Measurements from ENCODE around the gene WNT5A.

WNT5A gene

GRCh38 chr3:55449527-55449926, 37.6 kb downstream of the WNT5A start:
- no CpG with 5 or more reads among the region's 1 CpG for WGBS, 2 donors (ENCODE audit: extremely low coverage in 2 of 2, insufficient read length in 2 of 2, insufficient replicate concordance in 1 of 2)
- H3K14ac ChIP-seq (ENCODE audit: low read length), result no peak overlapping the region
- H3K9me3 ChIP-seq (replicated peaks in 1 of 2; ENCODE audit: control insufficient read depth in 2 of 2, insufficient read depth in 1 of 2, low read depth in 1 of 2, low read length in 2 of 2), result no peaks in the 10 kb centered on the region
- no peak overlapping the region for H2BK12ac ChIP-seq (ENCODE audit: low read length)
- no peak overlapping the region for H3K4me2 ChIP-seq (ENCODE audit: insufficient read depth, low read length, poor library complexity, severe bottlenecking)
- no peak overlapping the region for H4K8ac ChIP-seq (ENCODE audit: low read depth, low read length)
- no peak overlapping the region for H2BK5ac ChIP-seq (ENCODE audit: low read length)
- H3K4ac ChIP-seq (ENCODE audit: low read length), result no peak overlapping the region
- H2AFZ ChIP-seq (ENCODE audit: low read length), result no peak overlapping the region
- no peak overlapping the region for H2BK120ac ChIP-seq (ENCODE audit: low read depth, low read length)
- no peak overlapping the region for H3K4me3 ChIP-seq (ENCODE audit: low read length in 2 of 2)
- H3K9ac ChIP-seq (ENCODE audit: low read depth, low read length, poor library complexity), result no peak overlapping the region
- H3K18ac ChIP-seq (ENCODE audit: low read length), result no peak overlapping the region
- no peak overlapping the region for H3K23ac ChIP-seq (ENCODE audit: low read depth, low read length, poor library complexity)
- DNase-seq (ENCODE audit: low spot score), result no peak
- no peaks in the 10 kb centered on the region for H3K36me3 ChIP-seq (replicated peaks in 1 of 2; ENCODE audit: control insufficient read depth in 2 of 2, insufficient read depth in 2 of 2, low read length in 2 of 2)
- H3K27ac ChIP-seq (replicated peaks; ENCODE audit: low read length), result no peak overlapping the region
- H2BK15ac ChIP-seq (ENCODE audit: low read length), result no peak overlapping the region
- no peak overlapping the region for H4K91ac ChIP-seq (ENCODE audit: low read depth, low read length, poor library complexity)
- peaks cover 0 to 4% of the 10 kb centered on the region in 2 donors for H3K4me1 ChIP-seq (ENCODE audit: control insufficient read depth in 2 of 2, insufficient read depth in 1 of 2, low read depth in 1 of 2, low read length in 2 of 2)
- no peaks in the 10 kb centered on the region for H3K79me1 ChIP-seq (ENCODE audit: low read depth, low read length)
- H3K27me3 ChIP-seq (ENCODE audit: control insufficient read depth in 3 of 3, insufficient read depth in 3 of 3, low read depth in 1 of 3, low read length in 3 of 3), result no peaks in the 10 kb centered on the region
- H2AK5ac ChIP-seq (ENCODE audit: low read depth, low read length), result no peak overlapping the region

DNA sequence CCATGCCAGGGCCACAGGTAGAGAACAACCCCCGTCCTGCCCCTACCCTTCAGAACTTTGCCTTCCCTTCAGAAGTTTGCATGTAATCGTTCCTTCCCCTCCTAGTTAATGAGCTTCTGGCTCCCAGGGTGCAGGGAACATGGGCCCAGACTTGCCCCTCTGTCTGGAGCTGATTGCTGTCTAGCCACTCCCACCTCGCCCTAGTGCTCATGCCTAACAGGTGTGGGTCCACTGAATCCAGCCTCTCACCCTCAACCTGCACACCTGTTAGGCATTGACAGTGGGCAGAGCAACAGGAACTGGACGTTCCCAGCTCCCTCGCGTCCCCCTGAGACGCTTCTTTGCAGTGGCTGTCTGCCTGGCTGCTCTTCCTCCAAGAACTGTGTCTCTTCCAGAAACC, 40.3 kb downstream of the WNT5A start:
- H3K14ac ChIP-seq (ENCODE audit: low read length), result no peak overlapping the region
- H3K79me1 ChIP-seq (ENCODE audit: low read depth, low read length), result no peaks in the 10 kb centered on the region
- no peaks in the 10 kb centered on the region for H3K36me3 ChIP-seq (replicated peaks in 1 of 2; ENCODE audit: control insufficient read depth in 2 of 2, insufficient read depth in 2 of 2, low read length in 2 of 2)
- DNase-seq (ENCODE audit: low spot score), result no peak
- H3K27me3 ChIP-seq (ENCODE audit: control insufficient read depth in 3 of 3, insufficient read depth in 3 of 3, low read depth in 1 of 3, low read length in 3 of 3), result no peaks in the 10 kb centered on the region
- H3K27ac ChIP-seq (replicated peaks; ENCODE audit: low read length), result no peak overlapping the region
- H2BK5ac ChIP-seq (ENCODE audit: low read length), result no peak overlapping the region
- no peaks in the 10 kb centered on the region for H3K4me1 ChIP-seq (ENCODE audit: control insufficient read depth in 2 of 2, insufficient read depth in 1 of 2, low read depth in 1 of 2, low read length in 2 of 2)
- no peak overlapping the region for H2BK120ac ChIP-seq (ENCODE audit: low read depth, low read length)
- no peak overlapping the region for H4K91ac ChIP-seq (ENCODE audit: low read depth, low read length, poor library complexity)
- no peaks in the 10 kb centered on the region for H3K9me3 ChIP-seq (replicated peaks in 1 of 2; ENCODE audit: control insufficient read depth in 2 of 2, insufficient read depth in 1 of 2, low read depth in 1 of 2, low read length in 2 of 2)
- whole genome bisulfite sequencing, 2 donors (ENCODE audit: extremely low coverage in 2 of 2, insufficient read length in 2 of 2, insufficient replicate concordance in 1 of 2), result no CpG with 5 or more reads among the region's 7 CpGs
- H4K8ac ChIP-seq (ENCODE audit: low read depth, low read length), result no peak overlapping the region
- H3K4me3 ChIP-seq (ENCODE audit: low read length in 2 of 2), result no peak overlapping the region
- no peak overlapping the region for H3K9ac ChIP-seq (ENCODE audit: low read depth, low read length, poor library complexity)
- H2BK12ac ChIP-seq (ENCODE audit: low read length), result no peak overlapping the region
- H3K4me2 ChIP-seq (ENCODE audit: insufficient read depth, low read length, poor library complexity, severe bottlenecking), result no peak overlapping the region
- no peak overlapping the region for H2AK5ac ChIP-seq (ENCODE audit: low read depth, low read length)
- H3K18ac ChIP-seq (ENCODE audit: low read length), result no peak overlapping the region
- no peak overlapping the region for H2AFZ ChIP-seq (ENCODE audit: low read length)
- no peak overlapping the region for H3K23ac ChIP-seq (ENCODE audit: low read depth, low read length, poor library complexity)
- H2BK15ac ChIP-seq (ENCODE audit: low read length), result no peak overlapping the region
- no peak overlapping the region for H3K4ac ChIP-seq (ENCODE audit: low read length)

DNA sequence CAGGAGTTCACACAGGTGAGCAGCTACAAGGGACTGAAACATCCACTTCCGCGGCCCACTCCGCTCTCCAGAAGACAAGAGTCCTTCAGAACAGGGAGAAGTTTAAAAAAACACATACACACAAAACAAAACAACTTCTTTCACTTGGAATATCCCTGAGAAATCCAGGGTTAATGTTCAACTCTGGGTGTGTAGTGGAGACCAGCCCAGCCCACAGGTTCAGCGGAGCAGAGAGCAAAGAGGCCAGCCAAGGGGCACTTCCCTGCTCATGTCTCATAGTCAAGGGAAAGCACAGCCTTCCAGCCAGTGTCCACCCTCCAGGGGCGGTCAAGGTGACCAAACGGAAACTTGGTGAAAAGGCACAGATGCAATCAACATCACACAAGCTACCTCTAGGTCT, 41.6 kb downstream of the WNT5A start:
- H3K4me3 ChIP-seq (ENCODE audit: low read length in 2 of 2), result no peak overlapping the region
- no peak overlapping the region for H3K27ac ChIP-seq (replicated peaks; ENCODE audit: low read length)
- no peak overlapping the region for H2BK120ac ChIP-seq (ENCODE audit: low read depth, low read length)
- no peak overlapping the region for H3K4ac ChIP-seq (ENCODE audit: low read length)
- no peak overlapping the region for H2AK5ac ChIP-seq (ENCODE audit: low read depth, low read length)
- H3K14ac ChIP-seq (ENCODE audit: low read length), result no peak overlapping the region
- H3K18ac ChIP-seq (ENCODE audit: low read length), result no peak overlapping the region
- H4K8ac ChIP-seq (ENCODE audit: low read depth, low read length), result no peak overlapping the region
- no peak overlapping the region for H2BK15ac ChIP-seq (ENCODE audit: low read length)
- H3K27me3 ChIP-seq (ENCODE audit: control insufficient read depth in 3 of 3, insufficient read depth in 3 of 3, low read depth in 1 of 3, low read length in 3 of 3), result no peaks in the 10 kb centered on the region
- no CpG with 5 or more reads among the region's 6 CpGs for WGBS, 2 donors (ENCODE audit: extremely low coverage in 2 of 2, insufficient read length in 2 of 2, insufficient replicate concordance in 1 of 2)
- H2BK5ac ChIP-seq (ENCODE audit: low read length), result no peak overlapping the region
- no peak overlapping the region for H2BK12ac ChIP-seq (ENCODE audit: low read length)
- H3K9ac ChIP-seq (ENCODE audit: low read depth, low read length, poor library complexity), result no peak overlapping the region
- H3K23ac ChIP-seq (ENCODE audit: low read depth, low read length, poor library complexity), result no peak overlapping the region
- no peak overlapping the region for H3K4me2 ChIP-seq (ENCODE audit: insufficient read depth, low read length, poor library complexity, severe bottlenecking)
- H2AFZ ChIP-seq (ENCODE audit: low read length), result no peak overlapping the region
- H3K9me3 ChIP-seq (replicated peaks in 1 of 2; ENCODE audit: control insufficient read depth in 2 of 2, insufficient read depth in 1 of 2, low read depth in 1 of 2, low read length in 2 of 2), result no peaks in the 10 kb centered on the region
- H3K36me3 ChIP-seq (replicated peaks in 1 of 2; ENCODE audit: control insufficient read depth in 2 of 2, insufficient read depth in 2 of 2, low read length in 2 of 2), result no peaks in the 10 kb centered on the region
- DNase-seq (ENCODE audit: low spot score), result no peak
- peaks cover 0 to under 1% of the 10 kb centered on the region in 2 donors for H3K4me1 ChIP-seq (ENCODE audit: control insufficient read depth in 2 of 2, insufficient read depth in 1 of 2, low read depth in 1 of 2, low read length in 2 of 2)
- no peak overlapping the region for H4K91ac ChIP-seq (ENCODE audit: low read depth, low read length, poor library complexity)
- no peaks in the 10 kb centered on the region for H3K79me1 ChIP-seq (ENCODE audit: low read depth, low read length)

DNA sequence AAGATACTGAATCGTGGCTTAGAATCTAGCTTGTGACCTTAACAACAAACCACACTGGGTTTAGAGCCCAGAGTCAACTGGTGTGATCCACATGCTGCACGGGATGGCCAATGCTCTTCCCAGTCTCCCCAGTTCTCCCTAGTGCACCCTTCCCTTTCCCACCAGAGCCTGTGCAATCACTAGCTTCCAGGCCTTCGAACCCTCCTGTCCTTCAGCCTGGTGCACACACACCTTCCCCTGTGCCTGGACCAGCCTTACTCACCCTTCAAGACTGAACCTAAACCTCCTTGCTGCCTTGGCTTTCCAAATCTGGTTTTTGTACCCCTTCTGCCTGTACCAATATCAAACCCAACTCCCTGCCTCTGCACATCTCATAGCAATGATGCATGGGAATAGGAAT, 43.8 kb downstream of the WNT5A start:
- H3K23ac ChIP-seq (ENCODE audit: low read depth, low read length, poor library complexity), result no peak overlapping the region
- no peak overlapping the region for H3K4ac ChIP-seq (ENCODE audit: low read length)
- H3K18ac ChIP-seq (ENCODE audit: low read length), result no peak overlapping the region
- no peak overlapping the region for H4K91ac ChIP-seq (ENCODE audit: low read depth, low read length, poor library complexity)
- H2BK120ac ChIP-seq (ENCODE audit: low read depth, low read length), result no peak overlapping the region
- no peak overlapping the region for H3K9ac ChIP-seq (ENCODE audit: low read depth, low read length, poor library complexity)
- H2BK5ac ChIP-seq (ENCODE audit: low read length), result no peak overlapping the region
- H3K4me2 ChIP-seq (ENCODE audit: insufficient read depth, low read length, poor library complexity, severe bottlenecking), result no peak overlapping the region
- no peaks in the 10 kb centered on the region for H3K79me1 ChIP-seq (ENCODE audit: low read depth, low read length)
- peaks cover 0 to 4% of the 10 kb centered on the region in 2 donors for H3K4me1 ChIP-seq (ENCODE audit: control insufficient read depth in 2 of 2, insufficient read depth in 1 of 2, low read depth in 1 of 2, low read length in 2 of 2)
- no peak overlapping the region for H3K14ac ChIP-seq (ENCODE audit: low read length)
- no peak overlapping the region for H2BK15ac ChIP-seq (ENCODE audit: low read length)
- no peak overlapping the region for H2AK5ac ChIP-seq (ENCODE audit: low read depth, low read length)
- no peaks in the 10 kb centered on the region for H3K36me3 ChIP-seq (replicated peaks in 1 of 2; ENCODE audit: control insufficient read depth in 2 of 2, insufficient read depth in 2 of 2, low read length in 2 of 2)
- H3K27ac ChIP-seq (replicated peaks; ENCODE audit: low read length), result no peak overlapping the region
- DNase-seq (ENCODE audit: low spot score), result no peak
- no peaks in the 10 kb centered on the region for H3K9me3 ChIP-seq (replicated peaks in 1 of 2; ENCODE audit: control insufficient read depth in 2 of 2, insufficient read depth in 1 of 2, low read depth in 1 of 2, low read length in 2 of 2)
- no peaks in the 10 kb centered on the region for H3K27me3 ChIP-seq (ENCODE audit: control insufficient read depth in 3 of 3, insufficient read depth in 3 of 3, low read depth in 1 of 3, low read length in 3 of 3)
- WGBS, 2 donors (ENCODE audit: extremely low coverage in 2 of 2, insufficient read length in 2 of 2, insufficient replicate concordance in 1 of 2), result no CpG with 5 or more reads among the region's 3 CpGs
- no peak overlapping the region for H2BK12ac ChIP-seq (ENCODE audit: low read length)
- H4K8ac ChIP-seq (ENCODE audit: low read depth, low read length), result no peak overlapping the region
- no peak overlapping the region for H3K4me3 ChIP-seq (ENCODE audit: low read length in 2 of 2)
- no peak overlapping the region for H2AFZ ChIP-seq (ENCODE audit: low read length)

Data from neuronal stem cell (in vitro differentiated cells).